ENCODE data around the gene MCF2L.

MCF2L gene

GRCh38 chr13:112975401-112975939, 6.5 kb downstream of the MCF2L start:
- in situ Hi-C loops (cut with MboI; ENCODE audit: low pct_unique_long_range_greater_than_20kb, low sequenced_read_pairs): no loop called here
- DNase-seq: no peak

- in situ Hi-C loops (cut with MboI; ENCODE audit: low pct_unique_long_range_greater_than_20kb, low sequenced_read_pairs): no loop called here
Observed at GRCh38 chr13:112976526-112976925, 7.5 kb downstream of the MCF2L start.

GRCh38 chr13:112977091-112977490, 8.1 kb downstream of the MCF2L start:
- in situ Hi-C loops (cut with MboI; ENCODE audit: low pct_unique_long_range_greater_than_20kb, low sequenced_read_pairs): no loop called here
- no peak for DNase-seq

More at GRCh38 chr13:112976526-112976925, 7.5 kb downstream of the MCF2L start:
- DNase-seq: no peak

GRCh38 chr13:112977525-112977924, 8.5 kb downstream of the MCF2L start:
- no peak for DNase-seq
- in situ Hi-C loops (cut with MboI; ENCODE audit: low pct_unique_long_range_greater_than_20kb, low sequenced_read_pairs): no loop called here

- in situ Hi-C loops (cut with MboI; ENCODE audit: low pct_unique_long_range_greater_than_20kb, low sequenced_read_pairs): no loop called here
- DNase-seq: peak; percentile 32
Observed at GRCh38 chr13:112978561-112979405, 9.8 kb downstream of the MCF2L start.

GRCh38 chr13:112979406-112979902, 10.4 kb downstream of the MCF2L start:
- DNase-seq: no peak
- in situ Hi-C loops (cut with MboI; ENCODE audit: low pct_unique_long_range_greater_than_20kb, low sequenced_read_pairs): no loop called here

- in situ Hi-C loops (cut with MboI; ENCODE audit: low pct_unique_long_range_greater_than_20kb, low sequenced_read_pairs): no loop called here
- peak; percentile 24 for DNase-seq
Observed at GRCh38 chr13:112980434-112980833, 11.4 kb downstream of the MCF2L start.

GRCh38 chr13:112981451-112981850, 12.4 kb downstream of the MCF2L start:
- in situ Hi-C loops (cut with MboI; ENCODE audit: low pct_unique_long_range_greater_than_20kb, low sequenced_read_pairs): no loop called here
- no peak for DNase-seq

- no peak for DNase-seq
- in situ Hi-C loops (cut with MboI; ENCODE audit: low pct_unique_long_range_greater_than_20kb, low sequenced_read_pairs): no loop called here
Observed at GRCh38 chr13:112982281-112983041, 13.4 kb downstream of the MCF2L start.

GRCh38 chr13:112983042-112983305, 14.0 kb downstream of the MCF2L start:
- no peak for DNase-seq
- in situ Hi-C loops (cut with MboI; ENCODE audit: low pct_unique_long_range_greater_than_20kb, low sequenced_read_pairs): no loop called here

- DNase-seq: no peak
- in situ Hi-C loops (cut with MboI; ENCODE audit: low pct_unique_long_range_greater_than_20kb, low sequenced_read_pairs): no loop called here
Observed at GRCh38 chr13:112983428-112984196, 14.6 kb downstream of the MCF2L start.

GRCh38 chr13:112984501-112984900, 15.5 kb downstream of the MCF2L start:
- in situ Hi-C loops (cut with MboI; ENCODE audit: low pct_unique_long_range_greater_than_20kb, low sequenced_read_pairs): no loop called here
- DNase-seq: no peak

- no peak for DNase-seq
- in situ Hi-C loops (cut with MboI; ENCODE audit: low pct_unique_long_range_greater_than_20kb, low sequenced_read_pairs): no loop called here
Observed at GRCh38 chr13:112984954-112985802, 16.2 kb downstream of the MCF2L start.

GRCh38 chr13:112985803-112986408, 16.9 kb downstream of the MCF2L start:
- in situ Hi-C loops (cut with MboI; ENCODE audit: low pct_unique_long_range_greater_than_20kb, low sequenced_read_pairs): no loop called here
- DNase-seq: no peak

- DNase-seq: no peak
- in situ Hi-C loops (cut with MboI; ENCODE audit: low pct_unique_long_range_greater_than_20kb, low sequenced_read_pairs): no loop called here
Observed at GRCh38 chr13:112986470-112986869, 17.5 kb downstream of the MCF2L start.

GRCh38 chr13:112986946-112987681, 18.1 kb downstream of the MCF2L start:
- in situ Hi-C loops (cut with MboI; ENCODE audit: low pct_unique_long_range_greater_than_20kb, low sequenced_read_pairs): no loop called here
- DNase-seq: no peak

GRCh38 chr13:112987682-112988024, 18.6 kb downstream of the MCF2L start:
- DNase-seq: no peak
- in situ Hi-C loops (cut with MboI; ENCODE audit: low pct_unique_long_range_greater_than_20kb, low sequenced_read_pairs): no loop called here

- in situ Hi-C loops (cut with MboI; ENCODE audit: low pct_unique_long_range_greater_than_20kb, low sequenced_read_pairs): no loop called here
- DNase-seq: no peak
Observed at GRCh38 chr13:112990783-112991182, 21.8 kb downstream of the MCF2L start.
